Stimulated activated CD4-positive, alpha-beta T cell treated with anti-CD3 and anti-CD28 coated beads, Interleukin-4, amount 100 ng/mL, for 24 hours (primary cell): ENCODE measurements around the gene MSLN.
A peak's percentile ranks its signal among the peaks of the same experiment; 100 is the strongest.

ENCODE experiments used
- DNase-seq: peaks from one replicate; pipeline ENCODE4 v3.0.0-alpha.2; 2020

MSLN gene

DNA sequence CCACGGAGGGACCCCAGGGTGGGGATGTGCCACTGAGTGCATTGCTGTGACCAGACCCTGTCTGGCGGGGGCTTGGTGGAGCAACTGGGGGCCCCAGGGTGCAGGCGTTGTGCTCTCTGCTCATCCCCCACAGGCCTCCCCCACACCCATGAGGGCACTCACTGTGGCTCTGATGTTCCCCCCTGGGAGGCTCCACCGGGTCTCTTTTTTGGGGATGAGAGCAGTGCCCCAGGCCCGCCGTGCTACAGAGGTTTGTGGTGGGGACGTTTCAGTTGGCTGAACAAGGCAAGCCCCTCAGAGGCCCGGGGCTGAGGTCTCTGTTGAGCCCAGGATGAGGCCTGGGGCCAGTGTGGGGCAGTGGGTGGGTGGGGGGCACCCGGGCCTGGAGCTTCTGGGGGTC is 36.8 kb upstream of the MSLN start:
- no peak for DNase-seq

DNA sequence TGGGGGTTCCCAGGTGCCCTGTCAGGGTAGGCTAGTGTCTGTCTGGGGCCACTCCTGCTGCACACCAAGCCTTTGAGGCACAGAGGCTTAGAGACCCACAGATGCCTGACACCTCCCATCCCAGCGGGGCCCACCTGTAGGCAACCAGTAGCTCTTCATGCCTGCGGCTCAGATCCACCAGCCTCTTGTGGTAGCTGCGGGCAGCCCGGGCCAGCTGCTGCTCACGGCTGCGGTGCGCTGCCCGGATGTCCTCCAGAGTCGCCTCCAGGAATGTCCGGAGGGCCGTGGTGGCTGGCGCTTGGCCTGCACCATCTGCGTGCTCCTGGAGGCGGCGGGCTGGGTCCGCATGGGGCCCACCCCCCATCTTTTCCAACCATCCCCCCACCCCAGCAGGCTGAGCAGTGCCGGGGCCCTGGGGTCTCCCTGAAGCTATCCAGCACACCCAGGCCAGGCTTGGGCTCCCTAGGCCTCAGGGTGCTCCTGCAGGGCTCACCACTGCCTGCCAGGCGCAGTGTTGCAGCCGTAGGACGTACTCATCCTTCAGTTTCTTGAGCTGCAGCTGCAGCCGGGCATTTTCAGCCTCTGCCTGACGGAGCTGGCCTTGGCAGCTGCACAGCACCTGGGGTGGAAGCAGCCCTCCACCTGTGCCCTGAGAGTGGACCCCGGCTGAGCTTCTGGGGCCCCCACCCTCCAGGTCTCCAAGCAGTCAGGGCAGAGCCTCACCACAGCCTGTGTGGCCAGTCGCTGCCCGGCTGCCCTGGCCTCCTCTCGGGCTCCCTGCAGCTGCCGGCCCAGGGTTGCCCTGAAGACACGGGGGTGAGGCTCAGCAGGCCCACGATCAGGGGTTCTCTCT is 36.1 kb upstream of the MSLN start:
- no peak for DNase-seq

- no peak for DNase-seq
Observed at GRCh38 chr16:725041-725376, 35.5 kb upstream of the MSLN start.

DNA sequence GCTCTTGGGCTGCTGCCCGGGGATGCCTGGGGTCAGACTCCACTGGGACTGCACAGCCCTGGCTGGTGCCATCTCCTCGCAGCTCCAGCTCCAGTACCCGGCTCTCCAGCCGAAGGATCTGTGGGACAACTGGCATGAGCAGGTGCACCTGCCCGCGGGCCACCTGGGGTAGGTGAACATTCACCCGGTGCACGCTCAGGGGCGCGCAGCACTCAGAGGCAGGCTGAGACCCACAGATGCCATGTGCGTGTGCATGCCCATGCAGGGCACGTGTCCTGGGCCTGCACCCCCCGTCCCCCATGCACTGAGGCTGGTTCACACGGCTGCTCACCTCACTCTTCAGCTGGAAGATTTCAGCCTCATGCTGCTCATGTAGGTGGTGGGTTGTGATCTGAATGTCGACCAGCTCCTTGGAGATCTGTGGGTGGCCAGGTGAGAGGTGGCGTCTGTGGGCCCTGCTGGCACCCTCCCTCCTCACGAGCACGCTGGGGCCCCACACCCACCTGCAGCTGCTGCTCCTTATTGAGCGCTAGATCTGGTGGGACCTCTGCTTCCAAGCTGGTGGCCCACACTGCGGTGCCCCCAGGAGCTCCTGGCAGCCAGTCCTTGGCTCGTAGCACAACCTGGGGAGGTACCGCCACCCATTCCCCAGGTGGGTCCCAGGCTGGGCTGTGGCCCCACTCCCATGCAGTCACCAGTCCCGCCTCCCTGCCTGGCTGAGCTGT is 34.9 kb upstream of the MSLN start:
- DNase-seq: no peak

DNA sequence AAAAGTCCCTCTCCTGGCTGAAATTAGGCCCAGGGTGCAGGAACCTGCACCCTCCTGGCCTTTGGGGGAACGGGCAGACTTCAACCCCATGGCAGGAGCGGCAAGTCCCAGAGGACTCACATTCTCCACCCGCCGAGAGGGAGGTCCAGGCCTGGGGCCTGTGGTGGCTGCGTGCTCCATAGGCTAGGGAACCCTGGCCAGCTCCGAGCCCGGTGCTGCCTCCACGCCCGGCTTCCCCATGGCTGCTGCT is 34.4 kb upstream of the MSLN start:
- DNase-seq: no peak

GRCh38 chr16:726438-727290 is 33.9 kb upstream of the MSLN start, which contains the start of the genes CCDC78 and HAGHL:
CCDC78 (minus strand) TSS chr16:726443; CDS start chr16:726367, 76 bp downstream.
HAGHL (plus strand) TSS chr16:727106; CDS start chr16:727510, 404 bp downstream.
- peak; percentile 47 for DNase-seq

DNA sequence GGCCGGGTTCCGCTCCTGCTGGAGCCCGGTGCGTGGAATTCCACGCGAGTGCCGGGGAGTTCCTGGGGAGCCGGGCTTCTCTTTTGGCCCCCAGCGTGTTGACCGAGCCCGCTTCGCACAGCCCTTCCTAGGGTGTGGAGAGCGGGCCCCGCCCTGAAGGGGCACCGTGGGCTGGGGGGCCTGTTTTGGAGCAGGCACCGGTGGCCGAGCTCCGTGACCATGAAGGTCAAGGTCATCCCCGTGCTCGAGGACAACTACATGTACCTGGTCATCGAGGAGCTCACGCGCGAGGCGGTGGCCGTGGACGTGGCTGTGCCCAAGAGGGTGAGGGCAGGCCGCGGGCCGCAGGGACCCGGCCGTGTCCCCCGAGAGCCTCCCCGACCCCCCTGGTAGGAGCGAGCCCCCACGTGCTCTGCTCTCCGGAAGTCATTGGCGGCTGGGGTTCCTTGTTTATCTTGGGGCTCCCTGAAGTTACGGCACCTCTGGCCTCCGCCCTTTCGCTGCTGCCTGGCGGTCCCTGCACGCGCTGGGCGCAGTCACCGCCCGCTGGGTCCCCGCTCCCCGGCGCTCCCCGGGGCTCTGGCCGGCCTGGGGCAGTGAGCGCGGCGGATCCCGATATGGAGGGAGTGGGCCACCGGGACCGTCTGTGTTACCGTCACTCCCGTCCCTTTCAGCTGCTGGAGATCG is 33.1 kb upstream of the MSLN start:
- no peak for DNase-seq

DNA sequence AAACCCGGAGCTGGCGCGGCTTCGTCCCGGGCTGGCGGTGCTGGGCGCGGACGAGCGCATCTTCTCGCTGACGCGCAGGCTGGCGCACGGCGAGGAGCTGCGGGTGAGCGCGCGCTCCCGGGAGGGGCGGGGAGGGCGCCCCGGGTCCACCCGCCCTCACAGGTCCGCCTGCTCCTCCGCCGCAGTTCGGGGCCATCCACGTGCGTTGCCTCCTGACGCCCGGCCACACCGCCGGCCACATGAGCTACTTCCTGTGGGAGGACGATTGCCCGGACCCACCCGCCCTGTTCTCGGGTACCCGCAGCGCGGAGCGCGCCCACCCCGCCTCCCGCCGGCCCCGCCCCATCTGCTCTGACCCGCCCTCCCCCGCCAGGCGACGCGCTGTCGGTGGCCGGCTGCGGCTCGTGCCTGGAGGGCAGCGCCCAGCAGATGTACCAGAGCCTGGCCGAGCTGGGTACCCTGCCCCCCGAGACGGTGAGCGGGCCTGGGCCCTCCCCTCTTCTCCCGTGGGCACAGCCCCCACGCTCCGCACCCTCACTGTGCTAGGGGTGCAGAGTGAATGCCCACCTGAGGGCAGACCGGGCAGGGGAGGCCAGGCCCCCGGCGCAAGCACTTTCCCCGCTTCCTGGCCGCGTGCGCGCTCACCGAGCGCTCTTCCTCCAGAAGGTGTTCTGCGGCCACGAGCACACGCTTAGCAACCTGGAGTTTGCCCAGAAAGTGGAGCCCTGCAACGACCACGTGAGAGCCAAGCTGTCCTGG is 32.2 kb upstream of the MSLN start:
- DNase-seq: peak; percentile 49

DNA sequence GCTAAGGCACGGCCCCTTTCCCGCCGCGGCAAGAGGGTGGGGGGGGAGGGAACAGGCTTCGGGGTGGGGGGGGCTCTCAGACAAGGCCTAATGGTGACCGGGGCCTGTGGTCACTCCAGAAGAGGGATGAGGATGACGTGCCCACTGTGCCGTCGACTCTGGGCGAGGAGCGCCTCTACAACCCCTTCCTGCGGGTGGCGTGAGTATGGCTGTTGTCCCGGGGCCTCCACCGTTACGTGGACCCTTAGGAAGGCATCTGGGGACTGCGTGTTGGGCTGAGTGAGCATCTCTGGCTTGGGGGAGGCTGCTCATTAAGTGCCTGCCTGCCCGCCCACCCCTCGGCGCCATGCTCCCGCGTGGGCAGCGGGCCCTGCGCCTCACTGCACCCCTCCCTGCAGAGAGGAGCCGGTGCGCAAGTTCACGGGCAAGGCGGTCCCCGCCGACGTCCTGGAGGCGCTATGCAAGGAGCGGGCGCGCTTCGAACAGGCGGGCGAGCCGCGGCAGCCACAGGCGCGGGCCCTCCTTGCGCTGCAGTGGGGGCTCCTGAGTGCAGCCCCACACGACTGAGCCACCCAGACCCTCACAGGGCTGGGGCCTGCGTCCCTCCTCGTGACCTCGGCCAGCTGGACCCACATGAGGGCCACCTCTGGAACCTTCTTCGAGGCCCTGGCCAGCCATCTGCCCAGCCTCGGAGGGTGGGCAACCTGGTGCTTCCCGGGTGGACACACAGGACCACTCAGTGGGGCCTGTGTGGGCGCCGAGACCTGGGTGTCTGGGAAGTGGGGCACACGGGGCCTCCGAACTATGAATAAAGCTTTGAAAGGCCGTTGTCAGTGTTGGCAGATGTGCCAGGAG is 31.4 kb upstream of the MSLN start:
- no peak for DNase-seq

DNA sequence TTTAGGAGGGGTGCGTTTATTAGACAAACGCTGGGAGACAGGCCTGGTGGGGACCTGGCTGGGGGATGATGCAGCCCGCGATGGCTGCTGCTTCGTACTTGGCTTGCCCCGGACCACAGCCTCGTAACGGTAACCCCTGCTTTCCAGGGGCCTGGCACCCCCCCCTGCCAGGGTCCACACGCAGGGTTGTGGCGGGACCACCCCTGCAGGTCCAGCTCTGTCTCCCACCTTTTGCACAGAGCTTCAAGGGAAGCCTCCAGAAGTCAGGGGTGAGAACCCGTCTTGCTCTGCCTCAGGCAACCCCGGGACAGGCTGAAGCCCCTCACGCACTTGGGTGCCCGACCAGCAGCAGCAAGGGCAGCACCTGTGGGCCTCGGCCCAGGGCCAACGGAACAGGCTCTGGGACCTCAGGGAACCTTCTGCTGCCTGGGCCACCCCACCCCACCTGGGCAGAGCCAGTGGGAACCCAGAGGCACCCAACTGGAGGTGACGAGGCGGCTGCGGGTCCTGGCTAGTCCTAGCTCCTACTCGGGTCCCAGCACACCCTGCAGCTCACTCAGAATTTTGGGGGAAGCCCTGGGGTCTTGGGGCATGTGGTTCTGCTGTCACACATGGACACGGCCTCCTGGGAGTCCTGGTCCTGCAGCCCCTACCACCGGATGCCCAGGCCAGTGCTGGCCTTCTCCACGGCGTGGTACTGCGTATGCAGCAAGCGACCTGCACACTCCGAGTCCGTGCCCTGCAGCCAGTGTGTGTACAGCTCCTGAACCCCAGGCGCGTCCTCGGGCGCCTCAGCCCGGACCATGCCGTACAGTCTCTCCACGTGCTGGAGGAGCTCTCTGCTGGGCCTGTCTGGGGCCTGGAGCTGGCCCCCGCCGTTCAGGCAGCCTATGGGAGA is 30.5 kb upstream of the MSLN start:
- no peak for DNase-seq

GRCh38 chr16:730666-731509 is 29.6 kb upstream of the MSLN start:
- DNase-seq: no peak

DNA sequence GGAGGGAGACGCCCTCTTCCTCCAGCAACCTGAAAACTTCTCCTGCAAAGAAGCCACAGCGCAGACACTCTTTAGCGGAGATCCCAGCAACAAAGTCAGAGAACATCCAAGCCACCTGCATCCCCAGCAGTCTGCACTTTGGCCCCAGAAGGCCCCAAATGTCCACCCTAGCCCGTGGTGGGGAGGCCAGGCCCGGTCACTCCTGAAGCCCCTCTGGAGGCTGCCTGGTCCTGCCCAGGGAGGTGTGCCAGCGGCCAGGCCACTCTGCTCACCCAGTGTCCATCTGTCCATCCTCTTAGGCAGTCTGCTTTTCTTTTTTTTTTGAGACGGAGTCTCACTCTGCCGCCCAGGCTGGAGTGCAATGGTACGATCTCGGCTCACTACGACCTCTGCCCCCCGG is 28.2 kb upstream of the MSLN start:
- no peak for DNase-seq

DNA sequence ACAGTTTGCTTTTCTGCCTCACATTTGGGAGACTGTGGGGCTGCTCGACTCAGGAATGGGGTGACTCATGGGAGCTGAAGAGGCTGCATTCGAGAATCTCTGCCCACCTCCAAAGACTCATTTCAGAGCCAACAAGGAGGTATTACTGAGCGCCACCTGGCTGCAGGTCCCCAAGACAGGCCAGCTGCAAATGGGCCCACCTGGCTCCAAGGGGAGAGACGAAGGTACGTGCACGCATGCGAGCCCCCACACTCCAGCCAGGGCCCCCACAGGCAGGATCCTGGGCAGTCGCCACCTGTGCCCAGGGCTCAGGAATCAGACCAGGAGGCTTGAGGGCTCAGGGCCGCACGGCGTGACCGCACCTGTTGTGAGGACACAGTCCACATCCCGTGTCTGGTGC is 27.6 kb upstream of the MSLN start:
- DNase-seq: no peak

GRCh38 chr16:733382-734207 is 26.9 kb upstream of the MSLN start:
- no peak for DNase-seq

DNA sequence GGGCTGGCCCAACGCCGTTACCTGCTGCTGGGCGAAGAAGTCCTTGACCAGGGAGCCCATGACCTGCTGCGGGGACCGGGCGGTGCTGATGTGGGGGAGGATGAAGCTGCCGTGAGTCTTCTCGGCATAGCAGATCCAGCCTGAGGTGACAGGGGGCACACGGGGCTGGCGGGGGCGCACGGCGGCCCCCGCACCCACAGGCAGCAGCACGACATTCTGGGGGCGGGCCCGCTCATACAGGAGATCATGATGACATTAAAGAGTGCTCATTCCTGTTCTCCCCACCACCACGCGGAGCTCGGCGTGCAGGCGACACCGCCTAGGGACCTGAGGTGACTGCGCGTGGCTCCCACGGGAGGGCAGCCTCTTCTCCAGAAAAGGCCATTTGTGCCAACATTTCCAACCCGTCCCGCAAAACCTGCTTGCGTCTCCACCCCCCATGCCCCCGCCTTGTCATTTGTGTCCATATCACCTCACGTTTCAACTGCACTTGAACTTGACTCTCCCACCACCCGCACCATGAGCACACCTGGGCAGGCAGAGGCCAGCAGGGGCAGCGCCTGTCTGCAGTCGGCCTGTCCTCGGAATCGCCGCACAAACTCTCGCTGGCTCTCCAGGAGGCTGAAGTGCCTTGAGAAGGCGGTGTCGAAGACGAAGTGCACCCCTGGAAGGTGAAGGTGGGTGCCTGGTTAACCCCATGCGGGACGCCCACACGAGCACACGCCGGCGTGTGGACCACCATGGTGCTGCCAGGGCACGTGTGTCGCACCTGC is 26.1 kb upstream of the MSLN start:
- DNase-seq: no peak

DNA sequence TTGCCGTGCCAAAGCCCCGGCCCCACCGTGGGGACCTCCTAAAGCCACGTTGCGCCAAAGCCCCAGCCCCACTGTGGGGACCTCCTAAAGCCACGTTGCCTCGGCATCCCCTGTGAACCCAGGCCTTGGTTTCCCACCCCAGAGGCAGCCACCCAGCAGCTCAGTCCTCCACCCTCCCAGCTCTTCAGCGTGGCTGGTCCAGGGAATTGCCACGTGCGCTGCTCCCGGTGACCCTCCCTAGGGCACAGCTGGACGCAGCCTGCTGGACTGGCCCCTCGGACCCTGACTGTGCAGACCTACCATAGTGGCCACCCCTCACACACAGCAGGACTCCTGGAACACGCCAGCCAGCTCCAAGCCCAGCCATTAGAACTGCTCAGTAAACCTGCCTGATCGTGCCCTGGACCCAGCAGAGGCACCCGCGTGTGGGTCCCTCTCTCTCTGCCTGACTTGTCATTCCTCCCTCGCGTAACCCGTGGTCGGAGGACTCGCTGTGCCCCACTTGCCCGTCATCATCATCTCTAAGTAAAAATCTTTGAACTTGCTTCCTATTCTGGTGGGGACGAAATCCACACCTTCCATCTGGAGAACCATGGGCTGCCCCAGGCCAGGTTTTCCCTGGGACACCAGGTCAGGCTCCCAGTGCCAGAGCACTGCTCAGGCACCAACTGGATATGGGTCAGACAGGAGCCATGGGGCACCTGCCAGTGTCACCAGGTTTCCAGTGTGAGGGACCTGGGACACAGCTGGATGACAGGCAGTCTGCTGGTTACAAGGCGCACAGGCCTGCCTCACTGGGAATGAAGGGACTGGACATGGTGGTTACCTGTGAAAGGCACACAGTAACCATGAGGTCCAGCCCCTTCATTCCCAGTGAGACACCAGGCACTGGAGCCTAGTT is 25.3 kb upstream of the MSLN start:
- no peak for DNase-seq
